Suprapubic skin (tissue), 3 donors: ENCODE measurements around the gene SLC25A5.

Experiments
- EP300 ChIP-seq: sonication (generic); formaldehyde crosslinking; IDR thresholded peaks from one replicate; pipeline ENCODE4 v1.6.1; 2017; ENCODE audit warnings: antibody characterized with exemption
- TF ChIP-seq, protein P1 (sequence below), 2 donors: fragments of 200-600 bp in 1 of 2; fragments of 450-650 bp in 1 of 2; sonication (generic) in 1 of 2; IDR thresholded peaks; one replicate each; pipeline ENCODE4 v1.5.1; 2016 to 2019; ENCODE audit warnings: antibody characterized with exemption in 2 of 2, mild to moderate bottlenecking in 1 of 2, moderate library complexity in 1 of 2

DNA sequence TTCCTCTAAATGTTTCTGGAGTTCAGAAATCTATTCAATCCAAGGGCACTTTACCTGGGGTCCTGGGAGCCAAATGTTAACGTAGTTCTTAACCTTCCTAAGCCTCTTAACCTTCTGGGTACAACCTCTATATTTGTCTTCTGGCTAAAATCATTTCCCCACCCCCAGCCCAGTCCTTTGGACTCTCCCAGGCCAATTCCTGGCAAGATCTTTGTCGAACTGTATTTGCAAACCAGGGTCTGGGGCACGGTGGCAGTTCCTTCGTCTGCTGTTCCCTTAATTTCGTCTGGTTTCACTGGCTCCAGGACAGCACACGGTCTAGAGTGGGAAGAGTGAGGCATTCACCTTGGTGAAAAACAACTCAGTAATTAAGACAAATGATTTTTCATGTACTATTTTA lies 811 bp upstream of the SLC25A5 start:
- TF ChIP-seq, protein P1, sequence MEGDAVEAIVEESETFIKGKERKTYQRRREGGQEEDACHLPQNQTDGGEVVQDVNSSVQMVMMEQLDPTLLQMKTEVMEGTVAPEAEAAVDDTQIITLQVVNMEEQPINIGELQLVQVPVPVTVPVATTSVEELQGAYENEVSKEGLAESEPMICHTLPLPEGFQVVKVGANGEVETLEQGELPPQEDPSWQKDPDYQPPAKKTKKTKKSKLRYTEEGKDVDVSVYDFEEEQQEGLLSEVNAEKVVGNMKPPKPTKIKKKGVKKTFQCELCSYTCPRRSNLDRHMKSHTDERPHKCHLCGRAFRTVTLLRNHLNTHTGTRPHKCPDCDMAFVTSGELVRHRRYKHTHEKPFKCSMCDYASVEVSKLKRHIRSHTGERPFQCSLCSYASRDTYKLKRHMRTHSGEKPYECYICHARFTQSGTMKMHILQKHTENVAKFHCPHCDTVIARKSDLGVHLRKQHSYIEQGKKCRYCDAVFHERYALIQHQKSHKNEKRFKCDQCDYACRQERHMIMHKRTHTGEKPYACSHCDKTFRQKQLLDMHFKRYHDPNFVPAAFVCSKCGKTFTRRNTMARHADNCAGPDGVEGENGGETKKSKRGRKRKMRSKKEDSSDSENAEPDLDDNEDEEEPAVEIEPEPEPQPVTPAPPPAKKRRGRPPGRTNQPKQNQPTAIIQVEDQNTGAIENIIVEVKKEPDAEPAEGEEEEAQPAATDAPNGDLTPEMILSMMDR (IDR thresholded peaks at IDR 0.05): no peak
- TF ChIP-seq EP300: no peak
